ENCODE results near the gene ETDB.

DNA sequence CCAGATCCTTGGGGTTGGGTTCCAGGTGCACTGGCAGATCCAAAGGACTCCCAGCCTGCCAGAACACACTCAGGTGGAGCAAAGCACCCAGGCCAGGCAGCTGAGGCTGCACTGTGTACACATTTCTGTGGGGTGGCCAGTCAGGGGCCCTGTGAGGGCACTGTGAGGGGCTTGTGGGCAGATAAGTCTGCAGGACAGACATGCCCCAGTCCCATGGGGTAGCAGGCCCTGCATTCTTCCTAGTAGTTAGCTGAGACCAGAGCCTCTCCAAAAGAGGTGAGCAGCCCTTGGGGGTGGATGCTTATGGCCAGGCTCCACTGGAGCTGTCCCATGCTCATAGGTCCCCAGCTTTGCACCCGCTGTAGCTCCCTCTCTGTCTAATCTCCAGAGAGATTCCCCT is 7.6 kb downstream of the ETDB start:
- no peak for TF ChIP-seq CTCF (IDR thresholded peaks at IDR 0.05)
- no peak for TF ChIP-seq POLR2A (IDR thresholded peaks at IDR 0.05)
